CD4-positive, alpha-beta T cell treated with Interleukin-21 for 1 hour (primary cell): ENCODE results near the gene CFAP20DC.
"Not testable (repeated sequence)": the region's sequence is repeated elsewhere in the genome, so short reads cannot be mapped to it uniquely, and the experiment has no call there.

Experiments
- DNase-seq: peaks from one replicate; pipeline ENCODE4 v3.0.0-alpha.2; 2020

The CFAP20DC gene

GRCh38 chr3:59016930-59017616 lies 32.8 kb downstream of the CFAP20DC start:
- DNase-seq, result no peak

GRCh38 chr3:59013611-59014010 lies 36.2 kb downstream of the CFAP20DC start:
- DNase-seq, result no peak

- DNase-seq, result no peak
Observed at GRCh38 chr3:59006634-59007517, 42.9 kb downstream of the CFAP20DC start.

GRCh38 chr3:59001675-59002074 lies 48.1 kb downstream of the CFAP20DC start:
- DNase-seq, result no peak

- no peak for DNase-seq
Observed at GRCh38 chr3:58999774-59000160, 50.1 kb downstream of the CFAP20DC start.

GRCh38 chr3:58999134-58999773 lies 50.6 kb downstream of the CFAP20DC start:
- no peak for DNase-seq

GRCh38 chr3:58998476-58999117 lies 51.2 kb downstream of the CFAP20DC start:
- DNase-seq, result no peak

- DNase-seq, result no peak
Observed at GRCh38 chr3:58996730-58997129, 53.1 kb downstream of the CFAP20DC start.

GRCh38 chr3:58994746-58995330 lies 55.0 kb downstream of the CFAP20DC start:
- peak; percentile 58 for DNase-seq

GRCh38 chr3:58993547-58993946 lies 56.3 kb downstream of the CFAP20DC start:
- DNase-seq, result no peak

GRCh38 chr3:58991623-58992022 lies 58.2 kb downstream of the CFAP20DC start:
- no peak for DNase-seq

- no peak for DNase-seq
Observed at GRCh38 chr3:58991026-58991425, 58.8 kb downstream of the CFAP20DC start.

GRCh38 chr3:58989955-58990354 lies 59.9 kb downstream of the CFAP20DC start:
- no peak for DNase-seq

- no peak for DNase-seq
Observed at GRCh38 chr3:58989163-58989562, 60.7 kb downstream of the CFAP20DC start.

GRCh38 chr3:58988041-58988440 lies 61.8 kb downstream of the CFAP20DC start:
- no peak for DNase-seq

- no peak for DNase-seq
Observed at GRCh38 chr3:58986654-58987053, 63.2 kb downstream of the CFAP20DC start.

- DNase-seq, result no peak
Observed at GRCh38 chr3:58979840-58980239, 70.0 kb downstream of the CFAP20DC start.

GRCh38 chr3:58973796-58974195 lies 76.0 kb downstream of the CFAP20DC start:
- DNase-seq, result no peak

- DNase-seq, result not testable (repeated sequence)
Observed at GRCh38 chr3:58967866-58968265, 82.0 kb downstream of the CFAP20DC start.

GRCh38 chr3:58965865-58966264 lies 84.0 kb downstream of the CFAP20DC start:
- DNase-seq, result no peak

- no peak for DNase-seq
Observed at GRCh38 chr3:58963928-58964503, 85.8 kb downstream of the CFAP20DC start.

GRCh38 chr3:58962816-58963215 lies 87.0 kb downstream of the CFAP20DC start:
- no peak for DNase-seq
